Measurements from ENCODE around the gene STPG4.
A peak's percentile ranks its signal among the peaks of the same experiment; 100 is the strongest.

Gene STPG4

GRCh38 chr2:47095349-47096020 is 59.6 kb downstream of the STPG4 start:
- no peaks in the 10 kb centered on the region for H3K4me1 ChIP-seq (ENCODE audit: control insufficient read depth, insufficient read depth, low read length, poor library complexity, severe bottlenecking)

GRCh38 chr2:47094511-47095142 is 60.5 kb downstream of the STPG4 start:
- no peak for DNase-seq
- Histone ChIP-seq H3K27ac (ENCODE audit: insufficient read depth, low read length, poor library complexity, severe bottlenecking) (no peak overlapping the region), H3K27me3 (replicated peaks; ENCODE audit: control insufficient read depth, insufficient read depth, low read length, poor library complexity, severe bottlenecking) (no peaks in the 10 kb centered on the region), H3K36me3 (ENCODE audit: control insufficient read depth, insufficient read depth, low read length) (no peaks in the 10 kb centered on the region), H3K4me3 (ENCODE audit: insufficient read depth, low read depth, low read length, poor library complexity, severe bottlenecking) (no peak overlapping the region), H3K4me1 (ENCODE audit: control insufficient read depth, insufficient read depth, low read length, poor library complexity, severe bottlenecking) (no peaks in the 10 kb centered on the region), H3K9me3 (ENCODE audit: control insufficient read depth, low read length) (no peaks in the 10 kb centered on the region)

More at GRCh38 chr2:47095349-47096020, 59.6 kb downstream of the STPG4 start:
- Histone ChIP-seq H3K9me3 (ENCODE audit: control insufficient read depth, low read length) (no peaks in the 10 kb centered on the region), H3K4me3 (ENCODE audit: insufficient read depth, low read depth, low read length, poor library complexity, severe bottlenecking) (no peak overlapping the region), H3K27ac (ENCODE audit: insufficient read depth, low read length, poor library complexity, severe bottlenecking) (no peak overlapping the region), H3K27me3 (replicated peaks; ENCODE audit: control insufficient read depth, insufficient read depth, low read length, poor library complexity, severe bottlenecking) (no peaks in the 10 kb centered on the region), H3K36me3 (ENCODE audit: control insufficient read depth, insufficient read depth, low read length) (no peaks in the 10 kb centered on the region)
- DNase-seq: no peak

- DNase-seq: no peak
- H3K27me3 ChIP-seq (replicated peaks; ENCODE audit: control insufficient read depth, insufficient read depth, low read length, poor library complexity, severe bottlenecking): no peaks in the 10 kb centered on the region
- H3K4me1 ChIP-seq (ENCODE audit: control insufficient read depth, insufficient read depth, low read length, poor library complexity, severe bottlenecking): no peaks in the 10 kb centered on the region
- no peak overlapping the region for H3K4me3 ChIP-seq (ENCODE audit: insufficient read depth, low read depth, low read length, poor library complexity, severe bottlenecking)
- H3K27ac ChIP-seq (ENCODE audit: insufficient read depth, low read length, poor library complexity, severe bottlenecking): no peak overlapping the region
- no peaks in the 10 kb centered on the region for H3K9me3 ChIP-seq (ENCODE audit: control insufficient read depth, low read length)
- H3K36me3 ChIP-seq (ENCODE audit: control insufficient read depth, insufficient read depth, low read length): no peaks in the 10 kb centered on the region
Observed at GRCh38 chr2:47093626-47094025, 61.5 kb downstream of the STPG4 start.

- no peaks in the 10 kb centered on the region for H3K4me1 ChIP-seq (ENCODE audit: control insufficient read depth, insufficient read depth, low read length, poor library complexity, severe bottlenecking)
- H3K27ac ChIP-seq (ENCODE audit: insufficient read depth, low read length, poor library complexity, severe bottlenecking): no peak overlapping the region
- no peaks in the 10 kb centered on the region for H3K36me3 ChIP-seq (ENCODE audit: control insufficient read depth, insufficient read depth, low read length)
- no peaks in the 10 kb centered on the region for H3K9me3 ChIP-seq (ENCODE audit: control insufficient read depth, low read length)
- no peaks in the 10 kb centered on the region for H3K27me3 ChIP-seq (replicated peaks; ENCODE audit: control insufficient read depth, insufficient read depth, low read length, poor library complexity, severe bottlenecking)
- DNase-seq: no peak
- no peak overlapping the region for H3K4me3 ChIP-seq (ENCODE audit: insufficient read depth, low read depth, low read length, poor library complexity, severe bottlenecking)
Observed at GRCh38 chr2:47092465-47092864, 62.6 kb downstream of the STPG4 start.

- Histone ChIP-seq H3K27me3 (replicated peaks; ENCODE audit: control insufficient read depth, insufficient read depth, low read length, poor library complexity, severe bottlenecking) (no peaks in the 10 kb centered on the region), H3K27ac (ENCODE audit: insufficient read depth, low read length, poor library complexity, severe bottlenecking) (no peak overlapping the region), H3K36me3 (ENCODE audit: control insufficient read depth, insufficient read depth, low read length) (no peaks in the 10 kb centered on the region), H3K9me3 (ENCODE audit: control insufficient read depth, low read length) (no peaks in the 10 kb centered on the region), H3K4me1 (ENCODE audit: control insufficient read depth, insufficient read depth, low read length, poor library complexity, severe bottlenecking) (no peaks in the 10 kb centered on the region), H3K4me3 (ENCODE audit: insufficient read depth, low read depth, low read length, poor library complexity, severe bottlenecking) (no peak overlapping the region)
- no peak for DNase-seq
Observed at GRCh38 chr2:47091118-47091517, 64.0 kb downstream of the STPG4 start.

GRCh38 chr2:47089083-47089464 is 66.0 kb downstream of the STPG4 start:
- no peak overlapping the region for H3K4me3 ChIP-seq (ENCODE audit: insufficient read depth, low read depth, low read length, poor library complexity, severe bottlenecking)
- H3K27ac ChIP-seq (ENCODE audit: insufficient read depth, low read length, poor library complexity, severe bottlenecking): no peak overlapping the region
- no peaks in the 10 kb centered on the region for H3K27me3 ChIP-seq (replicated peaks; ENCODE audit: control insufficient read depth, insufficient read depth, low read length, poor library complexity, severe bottlenecking)
- no peaks in the 10 kb centered on the region for H3K36me3 ChIP-seq (ENCODE audit: control insufficient read depth, insufficient read depth, low read length)
- DNase-seq: no peak
- H3K9me3 ChIP-seq (ENCODE audit: control insufficient read depth, low read length): no peaks in the 10 kb centered on the region
- no peaks in the 10 kb centered on the region for H3K4me1 ChIP-seq (ENCODE audit: control insufficient read depth, insufficient read depth, low read length, poor library complexity, severe bottlenecking)

GRCh38 chr2:47088371-47089082 is 66.6 kb downstream of the STPG4 start:
- no peak for DNase-seq
- Histone ChIP-seq H3K27ac (ENCODE audit: insufficient read depth, low read length, poor library complexity, severe bottlenecking) (no peak overlapping the region), H3K4me1 (ENCODE audit: control insufficient read depth, insufficient read depth, low read length, poor library complexity, severe bottlenecking) (no peaks in the 10 kb centered on the region)

GRCh38 chr2:47087051-47087450 is 68.1 kb downstream of the STPG4 start:
- H3K27ac ChIP-seq (ENCODE audit: insufficient read depth, low read length, poor library complexity, severe bottlenecking): no peak overlapping the region
- H3K4me3 ChIP-seq (ENCODE audit: insufficient read depth, low read depth, low read length, poor library complexity, severe bottlenecking): no peak overlapping the region
- no peak for DNase-seq
- no peaks in the 10 kb centered on the region for H3K27me3 ChIP-seq (replicated peaks; ENCODE audit: control insufficient read depth, insufficient read depth, low read length, poor library complexity, severe bottlenecking)
- no peaks in the 10 kb centered on the region for H3K36me3 ChIP-seq (ENCODE audit: control insufficient read depth, insufficient read depth, low read length)
- H3K4me1 ChIP-seq (ENCODE audit: control insufficient read depth, insufficient read depth, low read length, poor library complexity, severe bottlenecking): no peaks in the 10 kb centered on the region
- H3K9me3 ChIP-seq (ENCODE audit: control insufficient read depth, low read length): no peaks in the 10 kb centered on the region

More at GRCh38 chr2:47088371-47089082, 66.6 kb downstream of the STPG4 start:
- Histone ChIP-seq H3K9me3 (ENCODE audit: control insufficient read depth, low read length) (no peaks in the 10 kb centered on the region), H3K27me3 (replicated peaks; ENCODE audit: control insufficient read depth, insufficient read depth, low read length, poor library complexity, severe bottlenecking) (no peaks in the 10 kb centered on the region), H3K4me3 (ENCODE audit: insufficient read depth, low read depth, low read length, poor library complexity, severe bottlenecking) (no peak overlapping the region), H3K36me3 (ENCODE audit: control insufficient read depth, insufficient read depth, low read length) (no peaks in the 10 kb centered on the region)

GRCh38 chr2:47086571-47086970 is 68.5 kb downstream of the STPG4 start:
- DNase-seq: no peak
- no peak overlapping the region for H3K4me3 ChIP-seq (ENCODE audit: insufficient read depth, low read depth, low read length, poor library complexity, severe bottlenecking)
- no peak overlapping the region for H3K27ac ChIP-seq (ENCODE audit: insufficient read depth, low read length, poor library complexity, severe bottlenecking)

GRCh38 chr2:47086054-47086471 is 69.0 kb downstream of the STPG4 start:
- H3K4me3 ChIP-seq (ENCODE audit: insufficient read depth, low read depth, low read length, poor library complexity, severe bottlenecking): no peak overlapping the region

More at GRCh38 chr2:47086571-47086970, 68.5 kb downstream of the STPG4 start:
- no peaks in the 10 kb centered on the region for H3K4me1 ChIP-seq (ENCODE audit: control insufficient read depth, insufficient read depth, low read length, poor library complexity, severe bottlenecking)
- no peaks in the 10 kb centered on the region for H3K9me3 ChIP-seq (ENCODE audit: control insufficient read depth, low read length)
- no peaks in the 10 kb centered on the region for H3K27me3 ChIP-seq (replicated peaks; ENCODE audit: control insufficient read depth, insufficient read depth, low read length, poor library complexity, severe bottlenecking)
- no peaks in the 10 kb centered on the region for H3K36me3 ChIP-seq (ENCODE audit: control insufficient read depth, insufficient read depth, low read length)

More at GRCh38 chr2:47086054-47086471, 69.0 kb downstream of the STPG4 start:
- DNase-seq: peak in 1 of 3 donors; percentile 13
- no peaks in the 10 kb centered on the region for H3K27me3 ChIP-seq (replicated peaks; ENCODE audit: control insufficient read depth, insufficient read depth, low read length, poor library complexity, severe bottlenecking)
- H3K36me3 ChIP-seq (ENCODE audit: control insufficient read depth, insufficient read depth, low read length): no peaks in the 10 kb centered on the region
- no peaks in the 10 kb centered on the region for H3K9me3 ChIP-seq (ENCODE audit: control insufficient read depth, low read length)
- H3K27ac ChIP-seq (ENCODE audit: insufficient read depth, low read length, poor library complexity, severe bottlenecking): no peak overlapping the region
- H3K4me1 ChIP-seq (ENCODE audit: control insufficient read depth, insufficient read depth, low read length, poor library complexity, severe bottlenecking): no peaks in the 10 kb centered on the region
